Spleen (tissue), 11 donors: ENCODE results near the gene DLG2. TPM values are rescaled to one million over a fixed set of nuclear protein-coding genes. Genes with fewer than 3 reads are reported as not detected.

Source experiments
- DNase-seq: peaks from one replicate; pipeline ENCODE4 v3.0.0-alpha.2; 2020
- H3K27ac ChIP-seq, 8 donors: fragments of 200-600 bp; sonication (generic) in 7 of 8; 1 replicate in 4 of 8; 2 replicates in 4 of 8; pipeline versions ENCODE4 v1.5.0 to v1.8.0; 2016 to 2021; ENCODE audit warnings: inconsistent platforms in 4 of 8, mild to moderate bottlenecking in 4 of 8, moderate library complexity in 1 of 8
- H3K27me3 ChIP-seq, 7 donors: fragments of 200-600 bp; sonication (generic) in 6 of 7; replicated peaks in 1 of 7; 1 replicate in 4 of 7; 2 replicates in 3 of 7; pipeline versions ENCODE4 v1.5.0 to v1.8.0; 2016 to 2021; ENCODE audit warnings: inconsistent platforms in 3 of 7, mild to moderate bottlenecking in 1 of 7
- H3K36me3 ChIP-seq, 6 donors: fragments of 200-600 bp; sonication (generic) in 5 of 6; 1 replicate in 4 of 6; 2 replicates in 2 of 6; pipeline versions ENCODE4 v1.5.0 to v1.8.0; 2016 to 2021; ENCODE audit warnings: inconsistent platforms in 2 of 6
- H3K4me1 ChIP-seq, 6 donors: fragments of 200-600 bp; sonication (generic) in 5 of 6; 1 replicate in 3 of 6; 2 replicates in 3 of 6; pipeline versions ENCODE4 v1.5.0 to v1.8.0; 2016 to 2021; ENCODE audit warnings: inconsistent platforms in 3 of 6
- H3K4me3 ChIP-seq, 8 donors: fragments of 200-600 bp; sonication (generic) in 7 of 8; 1 replicate in 4 of 8; 2 replicates in 4 of 8; pipeline versions ENCODE4 v1.5.0 to v1.8.0; 2016 to 2021; ENCODE audit warnings: inconsistent platforms in 4 of 8, mild to moderate bottlenecking in 4 of 8, moderate library complexity in 2 of 8
- H3K9me3 ChIP-seq, 8 donors: fragments of 200-600 bp; sonication (generic) in 7 of 8; 1 replicate in 4 of 8; 2 replicates in 4 of 8; pipeline versions ENCODE4 v1.5.0 to v1.8.0; 2016 to 2021; ENCODE audit warnings: inconsistent platforms in 4 of 8
- CTCF ChIP-seq, 11 experiments: fragments of 200-600 bp in 7 of 11; fragments of 450-650 bp in 4 of 11; sonication (generic) in 4 of 11; IDR thresholded peaks in 8 of 11; conservative IDR thresholded peaks in 3 of 11; 1 replicate in 7 of 11; 2 replicates in 4 of 11; pipeline versions ENCODE4 v1.4.0 to v1.8.0; 2016 to 2021; ENCODE audit warnings: antibody characterized with exemption in 11 of 11, inconsistent platforms in 4 of 11, mild to moderate bottlenecking in 1 of 11
- POLR2A ChIP-seq, 3 donors: fragments of 450-650 bp; IDR thresholded peaks; one replicate each; pipeline ENCODE4 v1.5.1; 2017; ENCODE audit warnings: antibody characterized with exemption in 3 of 3, mild to moderate bottlenecking in 1 of 3
- POLR2AphosphoS5 ChIP-seq, 3 donors: sonication (generic); formaldehyde crosslinking; IDR thresholded peaks; one replicate each; pipeline ENCODE4 v1.5.1; 2017; ENCODE audit warnings: antibody characterized with exemption in 3 of 3
- WGBS, 5 donors: extraction: QIAGEN DNeasy Blood & Tissue Kit in 3 of 5; methylation state at CpG; one replicate each; pipeline versions ENCODE4 v1.1.5 to v1.1.7; 2013 to 2018; 5-methylcytosine and 5-hydroxymethylcytosine counted together
- intact Hi-C: fragments of 100-400 bp; cut with DNase I; formaldehyde crosslinking; loops from one replicate; pipeline ENCODE4 v1.15.0; 2023; ENCODE audit warnings: low total_unique reads
- polyA plus RNA-seq, 3 donors: library from polyadenylated mRNA; stranded (reverse); fragments of 200-250 nt; gene quantifications; one replicate each; pipeline ENCODE4 v1.2.1, GENCODE V29; 2013
- total RNA-seq, 7 donors: library from RNA; depleted of rRNA in 3 of 7; stranded (reverse); fragments of >200 nt in 3 of 7; fragmentation: NEBNext Ultra II Directional in 4 of 7; extraction: Animal tissue kit (Norgen Biotek cat#: 25700) in 4 of 7; gene quantifications; one replicate each; pipeline versions ENCODE4 v1.1.0 to v1.2.1, GENCODE V29; 2016 to 2021
- donor health status: healthy with polysubstance abuse.
- donor health status: DM: no; HTN: no; CAD: no; lungs with moderate emphysema.
- donor health status: DM: no; HTN: no; CAD: no.
- donor health status: Bipolar disorder and iron deficiency.
- donor health status: healthy.
- donor health status: DM: no; HTN: no; CAD: no.
- donor health status: DM: yes; HTN: yes; CAD: no.

The DLG2 gene
- total and polyA plus RNA-seq, 10 donors, result 0.43 to 12.7 (median 7.9) TPM

GRCh38 chr11:83480251-83480650 lies 2146.9 kb downstream of the DLG2 start:
- no peaks in the 10 kb centered on the region for H3K4me1 ChIP-seq
- H3K27me3 ChIP-seq, result no peaks in the 10 kb centered on the region
- H3K36me3 ChIP-seq, result no peaks in the 10 kb centered on the region
- intact Hi-C loops, result no loop called here
- H3K9me3 ChIP-seq, result no peaks in the 10 kb centered on the region
- no peak overlapping the region for H3K27ac ChIP-seq
- H3K4me3 ChIP-seq, result no peak overlapping the region
- WGBS, 5 donors, result 88 to 94% (median 88%) methylated on average over 8 of the region's 8 CpGs
- DNase-seq, result no peak
- TF ChIP-seq POLR2AphosphoS5 (IDR thresholded peaks at IDR 0.05), result no peak

DNA sequence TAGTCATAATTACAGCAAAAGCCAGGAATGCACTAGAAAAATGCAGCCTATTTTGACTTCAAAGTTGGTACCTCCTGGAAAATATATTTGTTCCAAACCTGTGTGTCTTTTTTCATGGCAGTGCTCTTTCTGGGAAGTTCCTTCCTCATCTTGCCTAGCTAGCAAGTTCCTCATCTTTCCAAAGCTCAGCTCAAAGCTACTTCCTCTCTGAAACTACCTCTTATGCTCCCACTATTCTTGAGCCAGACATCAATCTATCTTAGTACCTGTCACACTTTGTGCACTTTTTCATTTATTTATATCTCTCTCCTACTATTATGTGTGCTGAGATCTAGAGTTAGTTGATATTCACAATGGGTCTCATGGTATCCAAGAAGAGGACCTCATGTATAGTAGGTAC lies 2149.4 kb downstream of the DLG2 start:
- no peaks in the 10 kb centered on the region for H3K9me3 ChIP-seq
- DNase-seq, result no peak
- intact Hi-C loops, result no loop called here
- H3K36me3 ChIP-seq, result no peaks in the 10 kb centered on the region
- H3K27me3 ChIP-seq, result no peaks in the 10 kb centered on the region
- no peak for TF ChIP-seq POLR2A (IDR thresholded peaks at IDR 0.05)
- no peak overlapping the region for H3K27ac ChIP-seq
- H3K4me3 ChIP-seq, result no peak overlapping the region
- H3K4me1 ChIP-seq, result no peaks in the 10 kb centered on the region

DNA sequence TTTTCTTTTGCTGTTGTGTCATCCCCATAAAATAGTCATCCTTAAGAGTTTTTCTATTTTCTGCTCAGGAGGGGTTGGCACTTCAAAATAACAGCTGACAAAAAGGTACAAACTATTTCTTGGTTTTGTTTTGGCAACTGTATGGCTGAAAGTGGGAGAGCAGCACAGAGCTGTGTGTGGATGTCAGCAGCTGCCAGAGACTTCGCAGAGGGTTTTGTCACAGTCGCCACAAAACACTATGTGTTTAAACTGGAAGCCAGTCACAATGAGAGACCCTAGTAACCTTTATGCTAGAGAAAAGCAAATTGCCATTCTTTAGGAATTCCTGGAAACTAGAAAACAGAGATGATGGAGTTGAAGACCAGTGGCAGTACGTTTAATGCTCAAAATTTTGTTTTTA lies 2151.4 kb downstream of the DLG2 start:
- H3K4me3 ChIP-seq, result no peak overlapping the region
- intact Hi-C loops, result no loop called here
- H3K4me1 ChIP-seq, result no peaks in the 10 kb centered on the region
- H3K9me3 ChIP-seq, result no peaks in the 10 kb centered on the region
- no peak overlapping the region for H3K27ac ChIP-seq
- WGBS, 5 donors, result 75 to 83% (median 81%) methylated on average over 3 of the region's 3 CpGs
- no peaks in the 10 kb centered on the region for H3K27me3 ChIP-seq
- TF ChIP-seq POLR2A (IDR thresholded peaks at IDR 0.05) (no peak), POLR2AphosphoS5 (IDR thresholded peaks at IDR 0.05) (no peak), CTCF (IDR thresholded peaks at IDR 0.05 in 8 of 11, conservative IDR thresholded peaks at IDR 0.05 in 3 of 11) (no peak)
- H3K36me3 ChIP-seq, result no peaks in the 10 kb centered on the region
- no peak for DNase-seq

GRCh38 chr11:83473743-83474142 lies 2153.4 kb downstream of the DLG2 start:
- Histone ChIP-seq H3K4me3 (no peak overlapping the region), H3K27me3 (no peaks in the 10 kb centered on the region), H3K4me1 (no peaks in the 10 kb centered on the region), H3K36me3 (no peaks in the 10 kb centered on the region), H3K9me3 (no peaks in the 10 kb centered on the region), H3K27ac (no peak overlapping the region)
- intact Hi-C loops, result no loop called here
- TF ChIP-seq POLR2AphosphoS5 (IDR thresholded peaks at IDR 0.05) (no peak), CTCF (IDR thresholded peaks at IDR 0.05 in 8 of 11, conservative IDR thresholded peaks at IDR 0.05 in 3 of 11) (no peak), POLR2A (IDR thresholded peaks at IDR 0.05) (no peak)
- no peak for DNase-seq
- WGBS, 5 donors, result 62 to 87% (median 66%) methylated on average over 3 of the region's 3 CpGs

DNA sequence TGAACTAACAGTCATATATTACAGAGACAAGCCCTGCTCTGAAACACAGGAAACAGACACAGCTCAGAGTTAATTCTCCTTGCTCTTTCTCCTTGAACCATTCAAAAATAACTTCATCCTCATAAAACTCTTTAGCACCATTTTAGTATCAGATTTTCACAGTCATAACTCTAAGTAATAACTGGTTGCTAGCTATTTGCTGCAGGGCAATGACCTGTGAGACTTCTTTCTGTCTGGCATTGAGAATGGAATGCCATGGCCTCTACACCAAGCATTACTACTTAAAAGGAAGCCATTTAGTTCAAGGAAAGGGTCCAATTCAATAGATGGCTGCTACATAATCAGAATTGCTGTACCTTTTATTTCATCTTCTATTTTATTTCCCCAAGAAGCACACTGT lies 2154.3 kb downstream of the DLG2 start:
- no peak overlapping the region for H3K4me3 ChIP-seq
- H3K4me1 ChIP-seq, result no peaks in the 10 kb centered on the region
- no peaks in the 10 kb centered on the region for H3K9me3 ChIP-seq
- no peak for TF ChIP-seq POLR2A (IDR thresholded peaks at IDR 0.05)
- no peak for TF ChIP-seq POLR2AphosphoS5 (IDR thresholded peaks at IDR 0.05)
- no peak for TF ChIP-seq CTCF (IDR thresholded peaks at IDR 0.05 in 8 of 11, conservative IDR thresholded peaks at IDR 0.05 in 3 of 11)
- no peak for DNase-seq
- intact Hi-C loops, result no loop called here
- no peak overlapping the region for H3K27ac ChIP-seq
- H3K36me3 ChIP-seq, result no peaks in the 10 kb centered on the region
- H3K27me3 ChIP-seq, result no peaks in the 10 kb centered on the region
